Suprapubic skin (tissue), 3 donors: ENCODE data around the gene AKAP12.

Source experiments
- EP300 ChIP-seq: sonication (generic); formaldehyde crosslinking; IDR thresholded peaks from one replicate; pipeline ENCODE4 v1.6.1; 2017; ENCODE audit warnings: antibody characterized with exemption
- POLR2A ChIP-seq, 2 donors: fragments of 450-650 bp; IDR thresholded peaks; one replicate each; pipeline ENCODE4 v1.6.1; 2017; ENCODE audit warnings: antibody characterized with exemption in 2 of 2, mild to moderate bottlenecking in 2 of 2, moderate library complexity in 2 of 2
- TF ChIP-seq, protein P1 (sequence below), 2 donors: fragments of 200-600 bp in 1 of 2; fragments of 450-650 bp in 1 of 2; sonication (generic) in 1 of 2; IDR thresholded peaks; one replicate each; pipeline ENCODE4 v1.5.1; 2016 to 2019; ENCODE audit warnings: antibody characterized with exemption in 2 of 2, mild to moderate bottlenecking in 1 of 2, moderate library complexity in 1 of 2

DNA sequence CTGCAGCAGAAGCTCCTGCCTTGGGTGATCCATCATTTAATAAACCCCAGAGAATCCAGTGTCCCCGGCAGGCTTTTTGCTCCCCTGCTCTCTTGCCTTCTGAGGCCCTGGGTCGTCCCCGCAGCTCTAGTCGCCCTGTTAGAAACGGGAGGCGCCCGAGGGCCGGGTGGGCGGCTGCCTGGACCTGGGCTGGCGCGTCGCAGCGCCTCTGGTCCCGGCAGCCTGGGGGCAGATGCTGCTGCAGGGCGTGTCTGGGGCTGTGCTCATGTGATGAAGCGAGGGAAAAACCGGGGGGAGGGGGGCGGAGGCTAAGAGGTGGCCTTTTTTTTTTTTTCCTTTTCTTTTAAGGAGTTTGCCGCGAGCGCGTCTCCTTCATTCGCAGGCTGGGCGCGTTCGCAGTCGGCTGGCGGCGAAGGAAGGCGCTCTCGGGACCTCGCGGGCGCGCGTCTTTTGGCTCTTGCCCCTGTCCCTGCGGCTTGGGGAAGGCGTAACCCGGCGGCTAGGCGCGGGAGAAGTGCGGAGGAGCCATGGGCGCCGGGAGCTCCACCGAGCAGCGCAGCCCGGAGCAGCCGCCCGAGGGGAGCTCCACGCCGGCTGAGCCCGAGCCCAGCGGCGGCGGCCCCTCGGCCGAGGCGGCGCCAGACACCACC is 394 bp downstream of the AKAP12 start:
- TF ChIP-seq POLR2A (IDR thresholded peaks at IDR 0.05) (peak in 1 of 2 donors; percentile 35), EP300 (no peak)
- TF ChIP-seq, protein P1, sequence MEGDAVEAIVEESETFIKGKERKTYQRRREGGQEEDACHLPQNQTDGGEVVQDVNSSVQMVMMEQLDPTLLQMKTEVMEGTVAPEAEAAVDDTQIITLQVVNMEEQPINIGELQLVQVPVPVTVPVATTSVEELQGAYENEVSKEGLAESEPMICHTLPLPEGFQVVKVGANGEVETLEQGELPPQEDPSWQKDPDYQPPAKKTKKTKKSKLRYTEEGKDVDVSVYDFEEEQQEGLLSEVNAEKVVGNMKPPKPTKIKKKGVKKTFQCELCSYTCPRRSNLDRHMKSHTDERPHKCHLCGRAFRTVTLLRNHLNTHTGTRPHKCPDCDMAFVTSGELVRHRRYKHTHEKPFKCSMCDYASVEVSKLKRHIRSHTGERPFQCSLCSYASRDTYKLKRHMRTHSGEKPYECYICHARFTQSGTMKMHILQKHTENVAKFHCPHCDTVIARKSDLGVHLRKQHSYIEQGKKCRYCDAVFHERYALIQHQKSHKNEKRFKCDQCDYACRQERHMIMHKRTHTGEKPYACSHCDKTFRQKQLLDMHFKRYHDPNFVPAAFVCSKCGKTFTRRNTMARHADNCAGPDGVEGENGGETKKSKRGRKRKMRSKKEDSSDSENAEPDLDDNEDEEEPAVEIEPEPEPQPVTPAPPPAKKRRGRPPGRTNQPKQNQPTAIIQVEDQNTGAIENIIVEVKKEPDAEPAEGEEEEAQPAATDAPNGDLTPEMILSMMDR (IDR thresholded peaks at IDR 0.05) = no peak
